GM21423 (cell line): ENCODE results near the gene UBE2B.
A peak's percentile ranks its signal among the peaks of the same experiment; 100 is the strongest.
"Not testable (repeated sequence)": the region's sequence is repeated elsewhere in the genome, so short reads cannot be mapped to it uniquely, and the experiment has no call there.

Experiments
- ATAC-seq: cut with Tn5 transposase; IDR thresholded peaks from one replicate; pipeline ENCODE4 v1.9.1; 2021; ENCODE audit warnings: mild to moderate bottlenecking, moderate library complexity; ENCODE audit not compliant: unreplicated experiment

Gene UBE2B

DNA sequence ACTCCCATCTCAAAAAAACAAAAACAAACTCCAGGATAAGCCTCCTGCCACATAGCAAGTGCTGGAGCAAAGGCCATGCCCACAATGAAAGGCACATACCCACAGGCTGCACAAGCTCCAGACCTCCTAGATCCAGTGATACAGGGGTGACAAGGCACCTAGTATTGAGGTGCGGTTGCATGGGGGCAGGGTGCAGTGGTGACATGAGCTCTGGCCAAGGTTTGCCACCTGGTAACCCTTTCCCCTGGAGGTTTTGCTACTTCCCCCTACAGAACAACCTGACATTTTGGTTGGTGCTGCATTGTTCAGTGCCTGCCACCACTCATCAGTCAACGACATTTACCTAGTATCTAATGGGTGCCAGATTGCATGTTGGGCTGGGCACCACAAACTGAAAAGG is 25.8 kb downstream of the UBE2B start:
- no peak for ATAC-seq

DNA sequence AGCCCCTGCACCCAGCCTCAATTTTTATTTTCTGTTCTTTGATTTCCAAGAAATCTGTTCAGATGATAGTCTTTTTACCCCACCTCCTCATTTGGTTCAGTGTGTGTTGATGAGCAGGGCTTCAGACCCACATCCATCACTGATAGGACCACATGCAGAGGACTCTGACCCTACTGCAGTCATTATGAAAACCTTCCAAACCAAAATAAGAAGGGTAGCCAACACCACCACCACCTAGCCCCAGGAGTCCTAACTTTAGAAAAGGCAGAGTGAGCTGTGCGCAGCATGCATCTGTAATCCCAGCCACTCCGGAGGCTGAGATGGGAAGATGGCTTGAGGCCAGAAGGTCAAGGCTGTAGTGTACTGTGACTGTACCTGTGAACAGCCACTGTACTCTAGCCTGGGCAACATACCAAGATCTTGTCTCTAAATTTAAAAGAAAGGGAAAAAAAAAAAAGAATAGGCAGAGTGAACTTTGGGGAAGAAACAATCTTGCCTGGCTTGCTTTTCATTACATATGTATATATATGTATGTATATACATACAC is 27.3 kb downstream of the UBE2B start:
- ATAC-seq: no peak

GRCh38 chr5:134403951-134404350 is 32.6 kb downstream of the UBE2B start:
- ATAC-seq: no peak

DNA sequence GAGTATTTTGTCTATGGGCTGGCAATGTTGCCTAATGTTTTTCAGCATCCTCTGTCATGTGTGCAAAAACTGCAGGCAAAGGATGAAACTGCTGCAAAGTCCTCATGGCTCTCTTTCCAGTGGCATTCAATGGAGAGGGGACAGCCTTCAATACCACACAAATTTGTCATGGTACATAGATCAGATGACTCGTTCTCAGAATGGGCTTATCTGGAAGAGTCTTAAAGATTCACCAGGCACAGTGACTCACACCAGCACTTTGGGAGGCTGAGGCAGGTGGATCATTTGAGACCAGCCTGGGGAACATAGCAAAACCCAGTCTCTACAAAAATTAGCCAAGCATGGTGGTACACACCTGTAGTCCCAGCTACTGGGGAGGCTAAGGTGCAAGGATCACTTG is 35.0 kb downstream of the UBE2B start:
- ATAC-seq: no peak

DNA sequence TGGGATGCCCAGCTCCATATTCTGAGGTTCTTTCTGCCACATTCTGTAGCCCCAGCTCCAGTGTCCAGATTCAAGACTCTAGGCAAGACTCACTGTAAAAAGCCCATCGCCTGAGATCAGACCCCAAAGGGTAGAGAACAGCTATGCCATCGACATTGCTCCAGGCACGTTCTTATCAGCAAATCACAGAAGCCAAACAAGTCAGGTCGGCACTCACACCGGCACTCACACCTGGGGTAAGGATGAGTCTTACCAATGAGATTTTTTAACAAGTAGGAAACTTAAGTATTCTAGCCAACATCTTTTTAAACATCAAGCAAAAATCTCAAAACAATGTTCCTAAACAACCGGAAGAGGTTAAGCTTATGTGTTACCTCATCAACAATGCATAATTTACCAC is 38.0 kb downstream of the UBE2B start:
- ATAC-seq: no peak

- no peak for ATAC-seq
These were observed 39.5 kb downstream of the UBE2B start for GRCh38 chr5:134410822-134411221.

- ATAC-seq: no peak
These were observed 39.8 kb downstream of the UBE2B start for GRCh38 chr5:134411228-134411545.

DNA sequence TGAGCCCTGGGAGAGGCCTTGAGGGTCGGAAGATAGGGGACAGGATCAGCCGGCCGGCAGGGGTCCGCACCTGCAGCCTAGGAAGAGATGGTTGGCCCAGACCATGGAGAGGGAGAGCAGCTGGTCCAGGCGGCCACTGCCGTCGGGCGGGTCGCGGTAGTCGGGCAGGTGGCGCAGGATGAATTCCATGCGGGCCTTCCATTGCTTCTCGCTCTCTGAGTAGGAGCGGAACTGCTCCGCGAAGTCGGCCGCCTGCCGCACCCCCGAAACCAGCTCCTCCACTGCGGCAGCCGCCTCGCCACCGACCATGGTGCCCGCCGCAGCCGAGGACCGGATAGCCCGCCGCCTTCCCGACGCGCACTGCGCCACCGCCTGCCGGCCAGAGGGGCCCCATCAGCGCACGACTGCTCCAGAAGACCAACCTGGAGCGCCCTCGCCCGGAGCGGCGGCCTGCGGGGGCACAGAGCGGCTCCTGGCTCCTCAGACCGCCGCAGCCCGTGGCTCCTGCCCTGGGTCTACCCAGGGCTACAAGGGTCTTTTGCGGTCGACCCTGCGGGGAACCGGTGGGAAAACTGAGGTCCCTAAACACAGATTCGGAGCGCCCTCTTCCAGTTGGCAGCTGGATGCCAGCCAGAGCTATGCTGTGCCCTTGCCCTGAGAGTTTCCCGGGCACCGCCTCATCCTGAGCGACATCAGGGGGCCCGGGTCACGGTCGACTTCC is 40.3 kb downstream of the UBE2B start, which contains the start of gene CDKN2AIPNL:
CDKN2AIPNL (minus strand) TSS at position 336 of the 721 bp plus-strand sequence; CDS start at position 309, 27 bp downstream.
- peak; percentile 99 for ATAC-seq

DNA sequence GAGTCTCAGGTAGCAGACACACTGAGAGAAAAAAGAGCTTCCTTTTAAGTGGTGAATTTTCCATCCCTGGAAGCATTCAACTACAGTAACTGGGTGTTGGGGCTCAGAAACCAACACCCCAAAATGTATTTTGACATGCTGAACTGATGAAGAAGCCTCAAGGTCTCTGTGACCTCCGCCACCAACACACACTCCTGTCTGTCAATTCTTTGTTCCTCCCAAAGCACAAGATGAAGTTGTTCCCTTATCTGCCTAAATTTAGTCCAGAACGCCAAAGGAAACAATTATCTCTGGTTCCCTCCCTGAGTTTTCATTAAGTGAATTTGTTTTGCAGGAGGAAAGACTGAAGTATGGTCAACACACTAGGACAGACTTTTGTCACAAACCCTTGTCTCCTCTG is 41.7 kb downstream of the UBE2B start:
- ATAC-seq: no peak

- ATAC-seq: no peak
These were observed 46.3 kb downstream of the UBE2B start for GRCh38 chr5:134417707-134418106.

DNA sequence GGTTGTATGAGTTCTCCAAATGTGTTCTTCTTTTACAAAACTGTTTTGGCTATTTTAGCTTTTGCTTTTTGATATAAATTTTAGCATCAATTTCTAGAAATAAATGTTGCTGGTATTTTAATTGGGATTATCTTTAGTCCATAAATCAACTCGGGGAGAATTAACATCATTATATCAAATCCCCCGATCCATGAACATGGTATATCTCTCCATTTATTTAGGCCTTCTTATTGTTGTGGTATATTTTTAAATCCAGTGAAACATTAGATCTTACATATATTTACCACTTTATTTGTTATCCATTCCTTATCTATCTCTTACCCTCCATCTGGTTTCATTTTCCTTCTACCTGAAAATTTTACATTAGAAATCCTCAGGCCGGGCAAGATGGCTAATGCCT is 47.6 kb downstream of the UBE2B start:
- no peak for ATAC-seq

GRCh38 chr5:134420343-134420742 is 49.0 kb downstream of the UBE2B start:
- ATAC-seq: no peak

- ATAC-seq: not testable (repeated sequence)
These were observed 49.7 kb downstream of the UBE2B start for GRCh38 chr5:134421038-134421437.

DNA sequence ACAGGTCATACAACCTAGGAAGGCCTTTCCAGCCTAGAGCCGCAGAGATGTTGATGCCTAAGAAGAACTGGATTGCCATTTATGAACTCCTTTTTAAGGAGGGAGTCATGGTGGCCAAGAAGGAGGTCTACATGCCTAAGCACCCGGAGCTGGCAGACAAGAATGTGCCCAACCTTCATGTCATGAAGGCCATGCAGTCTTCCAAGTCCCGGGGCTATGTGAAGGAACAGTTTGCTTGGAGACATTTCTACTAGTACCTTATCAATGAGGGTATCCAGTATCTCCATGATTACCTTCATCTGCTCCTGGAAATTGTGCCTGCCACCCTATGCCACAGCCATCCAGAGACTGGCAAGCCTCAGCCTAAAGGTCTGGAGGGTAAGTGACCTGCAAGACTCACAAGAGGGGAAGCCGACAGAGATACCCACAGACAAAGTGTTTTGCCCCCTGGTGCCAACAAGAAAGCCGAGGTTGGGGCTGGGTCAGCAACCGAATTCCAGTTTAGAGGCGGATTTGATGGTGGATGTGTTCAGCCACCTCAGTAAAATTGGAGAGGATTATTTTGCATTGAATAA is 51.5 kb downstream of the UBE2B start:
- ATAC-seq: no peak

DNA sequence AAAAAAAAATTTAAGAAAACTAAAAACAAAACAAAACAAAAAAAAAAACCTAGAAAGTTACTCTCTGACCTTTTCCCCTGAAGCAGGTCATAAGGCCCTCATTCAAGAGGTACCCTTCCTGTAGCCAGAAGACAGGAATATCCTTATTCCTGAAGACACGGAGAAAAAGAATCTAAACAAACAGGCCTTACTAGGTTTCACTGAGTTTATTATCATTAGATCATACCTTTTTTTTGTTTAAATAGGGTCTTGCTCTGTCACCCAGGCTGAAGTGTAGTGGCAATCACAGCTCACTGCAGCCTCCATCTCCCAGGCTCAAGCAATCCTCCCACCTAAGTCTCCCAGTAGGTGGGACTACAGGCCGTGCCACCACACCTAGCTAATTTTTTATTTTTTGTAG is 52.0 kb downstream of the UBE2B start:
- ATAC-seq: no peak

DNA sequence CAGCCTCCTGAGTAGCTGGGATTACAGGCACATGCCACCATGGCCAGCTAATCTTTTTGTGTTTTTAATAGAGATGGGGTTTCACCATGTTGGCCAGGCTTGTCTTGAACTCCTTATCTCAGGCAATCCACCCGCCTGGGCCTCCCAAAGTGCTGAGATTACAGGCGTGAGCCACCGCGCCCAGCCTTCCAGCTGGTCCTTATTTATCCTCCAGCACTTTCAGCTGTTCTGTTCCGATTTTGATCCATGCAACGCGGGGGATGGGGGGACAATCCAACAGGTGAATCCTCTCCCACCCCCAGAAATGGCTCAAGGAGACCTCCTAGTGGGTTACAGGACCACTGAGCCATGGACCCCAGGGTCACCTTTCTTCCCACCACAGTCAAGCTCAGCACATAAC is 55.0 kb downstream of the UBE2B start:
- no peak for ATAC-seq

DNA sequence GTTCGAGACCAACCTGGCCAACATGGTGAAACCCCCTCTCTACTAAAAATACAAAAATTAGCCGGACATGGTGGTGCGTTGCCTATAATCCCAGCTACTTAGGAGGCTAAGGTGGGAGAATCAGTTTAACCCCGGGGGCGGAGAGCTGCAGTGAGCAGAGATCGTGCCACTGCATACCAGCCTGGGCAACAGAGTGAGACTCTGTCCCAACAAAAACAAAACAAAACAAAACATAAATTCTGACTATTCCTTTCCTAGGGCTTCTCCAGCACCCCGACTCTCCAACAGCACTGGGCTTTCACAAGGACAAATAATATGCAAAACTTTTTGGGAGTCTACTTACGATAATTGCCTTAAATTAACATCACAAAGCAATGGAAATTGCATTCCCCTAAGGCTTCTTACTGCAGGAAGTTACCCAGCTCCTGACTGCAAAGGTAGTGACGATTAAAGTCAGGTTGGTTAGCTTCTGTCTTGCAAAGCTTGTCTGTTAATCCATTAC is 56.2 kb downstream of the UBE2B start:
- no peak for ATAC-seq

- no peak for ATAC-seq
These were observed 58.7 kb downstream of the UBE2B start for GRCh38 chr5:134430001-134430569.

DNA sequence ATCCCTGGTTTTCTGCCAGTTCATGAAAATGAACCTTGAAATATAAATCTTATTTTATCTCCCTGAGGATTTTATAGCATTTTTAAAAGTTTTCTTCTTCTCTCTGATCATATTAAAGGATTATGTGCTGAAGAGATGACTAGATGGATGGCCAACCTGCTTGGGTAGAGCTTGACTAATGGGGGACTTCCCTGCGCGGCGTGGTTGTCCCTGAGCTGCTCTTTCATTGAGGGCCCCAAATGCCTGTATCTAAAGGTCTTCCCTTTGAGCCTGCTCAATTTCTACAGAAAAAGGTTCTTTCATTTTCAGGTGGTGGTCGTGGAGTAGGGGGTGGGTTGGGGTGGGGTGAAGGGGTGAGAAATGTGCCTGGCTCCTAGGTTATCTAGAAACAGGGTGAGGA is 60.8 kb downstream of the UBE2B start:
- ATAC-seq: no peak

DNA sequence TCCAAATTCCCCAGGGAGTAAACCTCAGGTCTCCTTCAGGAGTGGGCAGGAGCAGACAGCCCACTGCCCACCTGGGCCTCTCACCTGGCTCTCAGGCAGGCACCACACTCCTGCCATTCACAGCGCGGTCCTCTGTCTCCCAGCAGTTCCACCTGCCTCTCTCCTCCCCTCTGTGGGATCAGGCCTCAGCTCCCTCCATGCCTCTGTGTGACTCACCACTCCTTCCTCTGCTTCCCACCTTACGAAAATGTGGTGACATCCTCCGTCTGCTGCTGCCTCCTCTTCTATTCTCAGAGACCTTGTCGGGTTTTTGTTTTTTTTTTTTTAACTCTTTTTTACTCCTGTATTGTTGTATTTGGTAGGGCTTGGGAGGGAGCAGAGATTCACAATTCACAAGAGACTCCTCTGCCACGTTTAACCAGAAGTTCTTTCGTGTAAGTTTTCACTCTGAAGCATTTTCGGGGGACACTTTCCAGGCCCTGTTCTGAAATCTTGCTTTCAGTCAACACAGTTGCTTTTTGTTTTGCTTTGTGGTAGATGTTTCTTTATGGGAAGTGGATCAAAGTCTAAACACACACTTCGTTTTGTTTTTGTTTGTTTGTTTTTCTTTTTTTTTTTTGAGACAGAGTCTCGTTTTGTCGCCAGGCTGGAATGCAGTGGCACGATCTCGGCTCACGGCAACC is 61.4 kb downstream of the UBE2B start:
- no peak for ATAC-seq

GRCh38 chr5:134435560-134435959 is 64.2 kb downstream of the UBE2B start:
- no peak for ATAC-seq
